ENCODE measurements around the gene OSBPL10.

OSBPL10 gene

DNA sequence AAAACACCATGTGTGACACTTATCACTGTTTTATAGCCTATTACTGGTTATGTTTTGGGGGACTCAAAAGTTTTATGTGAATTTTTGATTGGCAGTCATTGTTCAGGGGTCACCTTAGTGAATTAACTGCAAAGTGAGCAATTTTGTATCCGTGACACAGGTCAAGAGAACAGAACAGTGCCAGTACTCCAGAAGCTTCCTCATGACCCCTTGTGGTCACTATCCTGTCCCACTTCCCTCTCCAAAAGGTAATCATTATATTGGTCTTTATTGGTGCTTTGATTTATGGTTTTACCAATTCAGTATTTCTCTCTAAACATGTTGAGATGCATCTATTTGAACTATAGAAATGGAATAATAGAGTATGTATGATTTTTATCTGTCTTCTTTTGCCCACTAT, 341.2 kb downstream of the OSBPL10 start:
- Histone ChIP-seq H3K4me3 (ENCODE audit: low read depth, low read length, poor library complexity, severe bottlenecking) (no peak overlapping the region), H3K27ac (ENCODE audit: low read depth, low read length, poor library complexity, severe bottlenecking) (no peak overlapping the region), H3F3A (ENCODE audit: insufficient read depth, low read length) (no peaks in the 10 kb centered on the region), H3K27me3 (ENCODE audit: insufficient read depth, low read length) (no peaks in the 10 kb centered on the region), H3K9me2 (ENCODE audit: low read depth, low read length) (no peaks in the 10 kb centered on the region), H3K4me2 (ENCODE audit: low read length) (no peak overlapping the region), H3K36me3 (ENCODE audit: insufficient read depth, low read length) (peaks cover 32% of the 10 kb centered on the region; the same call in 1 of the 2 replicates), H4K20me1 (ENCODE audit: insufficient read depth, low read length) (no peaks in the 10 kb centered on the region), H3K79me2 (ENCODE audit: insufficient read depth, low read length) (no peaks in the 10 kb centered on the region), H3K4me1 (ENCODE audit: insufficient read depth, low read length, severe bottlenecking) (no peaks in the 10 kb centered on the region), H3K9ac (ENCODE audit: low read length) (no peak overlapping the region), H2AFZ (ENCODE audit: low read length) (no peak overlapping the region), H3K9me3 (ENCODE audit: low read length) (no peaks in the 10 kb centered on the region)
- no peak for TF ChIP-seq EZH2 (IDR thresholded peaks at IDR 0.05; ENCODE audit: borderline replicate concordance, low read length)
- TF ChIP-seq, protein P1, sequence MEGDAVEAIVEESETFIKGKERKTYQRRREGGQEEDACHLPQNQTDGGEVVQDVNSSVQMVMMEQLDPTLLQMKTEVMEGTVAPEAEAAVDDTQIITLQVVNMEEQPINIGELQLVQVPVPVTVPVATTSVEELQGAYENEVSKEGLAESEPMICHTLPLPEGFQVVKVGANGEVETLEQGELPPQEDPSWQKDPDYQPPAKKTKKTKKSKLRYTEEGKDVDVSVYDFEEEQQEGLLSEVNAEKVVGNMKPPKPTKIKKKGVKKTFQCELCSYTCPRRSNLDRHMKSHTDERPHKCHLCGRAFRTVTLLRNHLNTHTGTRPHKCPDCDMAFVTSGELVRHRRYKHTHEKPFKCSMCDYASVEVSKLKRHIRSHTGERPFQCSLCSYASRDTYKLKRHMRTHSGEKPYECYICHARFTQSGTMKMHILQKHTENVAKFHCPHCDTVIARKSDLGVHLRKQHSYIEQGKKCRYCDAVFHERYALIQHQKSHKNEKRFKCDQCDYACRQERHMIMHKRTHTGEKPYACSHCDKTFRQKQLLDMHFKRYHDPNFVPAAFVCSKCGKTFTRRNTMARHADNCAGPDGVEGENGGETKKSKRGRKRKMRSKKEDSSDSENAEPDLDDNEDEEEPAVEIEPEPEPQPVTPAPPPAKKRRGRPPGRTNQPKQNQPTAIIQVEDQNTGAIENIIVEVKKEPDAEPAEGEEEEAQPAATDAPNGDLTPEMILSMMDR (IDR thresholded peaks at IDR 0.05; ENCODE audit: low read length), result no peak

DNA sequence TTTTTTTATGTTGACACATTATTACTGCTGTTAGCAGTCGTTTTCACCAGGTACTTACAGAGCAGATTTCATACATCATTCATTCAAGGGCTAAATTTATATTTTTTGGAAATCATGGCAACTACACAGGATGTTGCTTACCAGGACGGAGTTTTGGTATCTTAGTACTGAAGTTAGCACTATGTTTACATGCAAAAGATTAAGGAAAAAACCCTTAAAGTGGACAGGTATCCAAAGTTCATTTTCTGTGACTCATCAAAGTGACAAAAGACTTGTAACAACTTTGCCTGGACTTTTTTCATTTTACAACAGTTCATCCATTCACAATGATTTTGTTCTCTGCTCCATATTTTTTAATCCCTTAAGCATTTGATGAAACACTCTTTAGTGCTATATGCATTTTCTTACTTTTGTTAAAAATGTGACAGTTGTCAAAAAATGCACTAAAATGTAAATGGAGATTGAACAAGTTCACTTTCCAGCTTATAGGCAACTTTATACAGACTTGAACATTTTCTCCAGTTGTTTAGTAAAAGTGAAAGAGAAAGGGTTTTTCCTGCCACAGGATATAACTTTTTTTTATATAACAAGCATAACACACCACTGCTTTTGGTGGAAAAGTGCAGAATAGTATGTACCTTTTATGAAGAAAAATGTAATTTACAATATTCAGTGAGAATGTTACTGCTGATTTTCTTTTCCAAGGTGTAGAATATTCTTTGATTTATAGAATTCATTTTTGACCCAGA, 344.2 kb downstream of the OSBPL10 start:
- peaks cover 56% of the 10 kb centered on the region for H3K36me3 ChIP-seq (ENCODE audit: insufficient read depth, low read length)
- no peak overlapping the region for H2AFZ ChIP-seq (ENCODE audit: low read length)
- no peaks in the 10 kb centered on the region for H3K9me3 ChIP-seq (ENCODE audit: low read length)
- no peak overlapping the region for H3K9ac ChIP-seq (ENCODE audit: low read length)
- no peak for TF ChIP-seq EZH2 (IDR thresholded peaks at IDR 0.05; ENCODE audit: borderline replicate concordance, low read length)
- TF ChIP-seq, protein P1 (IDR thresholded peaks at IDR 0.05; ENCODE audit: low read length), result no peak
- no peak overlapping the region for H3K4me3 ChIP-seq (ENCODE audit: low read depth, low read length, poor library complexity, severe bottlenecking)
- no peaks in the 10 kb centered on the region for H3K4me1 ChIP-seq (ENCODE audit: insufficient read depth, low read length, severe bottlenecking)
- H3K9me2 ChIP-seq (ENCODE audit: low read depth, low read length), result no peaks in the 10 kb centered on the region
- H3K4me2 ChIP-seq (ENCODE audit: low read length), result no peak overlapping the region
- no peaks in the 10 kb centered on the region for H4K20me1 ChIP-seq (ENCODE audit: insufficient read depth, low read length)
- no peaks in the 10 kb centered on the region for H3K27me3 ChIP-seq (ENCODE audit: insufficient read depth, low read length)
- no peaks in the 10 kb centered on the region for H3F3A ChIP-seq (ENCODE audit: insufficient read depth, low read length)
- no peaks in the 10 kb centered on the region for H3K79me2 ChIP-seq (ENCODE audit: insufficient read depth, low read length)
- H3K27ac ChIP-seq (ENCODE audit: low read depth, low read length, poor library complexity, severe bottlenecking), result no peak overlapping the region

DNA sequence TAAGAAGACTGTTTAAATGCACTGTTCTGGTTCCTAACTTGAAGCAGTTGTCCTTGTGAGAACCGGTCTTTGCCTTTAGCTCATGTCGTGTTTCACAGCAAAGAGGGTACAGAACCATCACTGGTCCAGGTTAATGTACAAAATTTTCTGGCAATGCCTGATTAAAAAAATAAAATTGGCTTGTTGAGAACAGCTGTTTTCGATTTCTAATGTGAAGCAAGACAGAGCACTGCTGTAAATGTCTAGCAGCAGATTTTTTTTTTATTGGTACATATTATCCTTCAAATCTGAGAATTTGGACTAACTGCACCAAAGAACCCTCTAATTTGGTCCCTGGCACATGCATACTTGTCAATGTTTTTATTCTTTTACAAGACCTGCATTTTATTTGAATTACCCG, 345.0 kb downstream of the OSBPL10 start:
- H3K79me2 ChIP-seq (ENCODE audit: insufficient read depth, low read length), result no peaks in the 10 kb centered on the region
- no peaks in the 10 kb centered on the region for H3K9me3 ChIP-seq (ENCODE audit: low read length)
- H2AFZ ChIP-seq (ENCODE audit: low read length), result no peak overlapping the region
- H3K4me1 ChIP-seq (ENCODE audit: insufficient read depth, low read length, severe bottlenecking), result no peaks in the 10 kb centered on the region
- H3K36me3 ChIP-seq (ENCODE audit: insufficient read depth, low read length), result peaks cover 65% of the 10 kb centered on the region
- no peak overlapping the region for H3K9ac ChIP-seq (ENCODE audit: low read length)
- no peak overlapping the region for H3K27ac ChIP-seq (ENCODE audit: low read depth, low read length, poor library complexity, severe bottlenecking)
- H3K4me2 ChIP-seq (ENCODE audit: low read length), result no peak overlapping the region
- no peaks in the 10 kb centered on the region for H3K9me2 ChIP-seq (ENCODE audit: low read depth, low read length)
- no peak overlapping the region for H3K4me3 ChIP-seq (ENCODE audit: low read depth, low read length, poor library complexity, severe bottlenecking)
- no peaks in the 10 kb centered on the region for H3K27me3 ChIP-seq (ENCODE audit: insufficient read depth, low read length)
- H3F3A ChIP-seq (ENCODE audit: insufficient read depth, low read length), result no peaks in the 10 kb centered on the region
- no peaks in the 10 kb centered on the region for H4K20me1 ChIP-seq (ENCODE audit: insufficient read depth, low read length)
- no peak for TF ChIP-seq EZH2 (IDR thresholded peaks at IDR 0.05; ENCODE audit: borderline replicate concordance, low read length)
- TF ChIP-seq, protein P1 (IDR thresholded peaks at IDR 0.05; ENCODE audit: low read length), result no peak

Data from OCI-LY1 (cell line).